GM19035 (cell line): ENCODE measurements around the gene TAT.
"Not testable (repeated sequence)": the region's sequence is repeated elsewhere in the genome, so short reads cannot be mapped to it uniquely, and the experiment has no call there.

ENCODE experiments used
- ATAC-seq: cut with Tn5 transposase; IDR thresholded peaks from one replicate; pipeline ENCODE4 v1.9.1; 2021; ENCODE audit not compliant: unreplicated experiment

Gene TAT

DNA sequence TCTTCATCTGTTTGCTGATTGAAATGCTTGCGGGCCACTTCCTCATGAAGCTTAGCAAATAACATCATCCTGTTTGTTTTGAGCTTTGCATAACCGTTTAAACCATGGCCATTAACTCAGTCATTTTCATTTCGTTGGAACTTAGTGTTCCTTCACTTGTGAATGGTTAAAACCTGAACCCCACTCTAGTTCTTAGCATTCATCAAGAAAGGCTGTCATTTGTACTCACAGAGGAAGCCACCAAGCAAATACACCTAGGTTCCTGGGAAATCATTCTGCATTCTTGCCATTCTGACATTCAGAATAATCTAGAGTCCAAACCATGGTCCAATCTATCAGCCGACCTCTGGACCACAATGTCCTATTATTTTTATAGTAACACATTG lies 8.4 kb upstream of the TAT start:
- no peak for ATAC-seq

DNA sequence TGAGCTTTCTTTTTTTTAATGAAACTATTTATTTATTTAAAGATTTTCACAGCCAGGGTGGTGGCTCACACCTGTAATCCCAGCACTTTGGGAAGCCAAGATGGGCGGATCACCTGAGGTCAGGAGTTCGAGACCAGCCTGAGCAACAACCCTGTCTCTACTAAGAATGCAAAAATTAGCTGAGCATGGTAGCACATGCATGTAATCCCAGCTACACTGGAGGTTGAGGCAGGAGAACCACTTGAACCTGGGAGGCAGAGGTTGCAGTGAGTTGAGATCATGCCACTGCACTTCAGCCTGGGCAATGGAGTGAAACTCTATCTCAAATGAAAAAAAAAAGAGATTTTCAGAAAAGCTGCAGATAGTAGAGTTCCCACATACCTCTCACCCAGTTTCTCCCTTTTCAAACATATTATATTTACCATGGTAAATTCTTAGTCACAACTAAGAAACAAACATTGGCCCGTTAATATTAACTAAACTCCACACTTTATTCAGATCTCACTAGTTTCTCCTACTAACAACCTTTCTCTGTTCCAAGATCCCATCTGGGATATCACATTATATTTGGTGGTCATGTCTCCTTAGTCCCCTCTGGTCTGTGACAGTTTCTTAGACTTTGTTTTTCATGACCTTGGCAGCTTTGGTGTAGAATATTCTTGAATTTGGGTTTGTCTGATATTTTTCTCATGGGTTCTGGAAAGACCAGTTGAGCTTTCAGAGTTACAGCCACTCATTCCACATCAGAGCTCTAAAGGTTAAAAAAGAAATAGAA lies 7.8 kb upstream of the TAT start:
- no peak for ATAC-seq

DNA sequence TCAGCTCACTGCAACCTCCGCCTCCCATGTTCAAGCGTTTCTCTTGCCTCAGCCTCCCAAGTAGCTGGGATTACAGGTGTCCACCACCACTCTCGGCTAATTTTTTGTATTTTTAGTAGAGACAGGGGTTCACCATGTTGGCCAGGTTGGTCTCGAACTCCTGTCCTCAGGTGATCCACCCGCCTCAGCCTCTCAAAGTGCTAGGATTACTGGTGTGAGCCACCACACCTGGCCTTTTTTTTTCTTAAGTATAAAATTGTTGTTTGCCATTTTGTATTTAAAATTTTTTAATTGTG lies 5.6 kb upstream of the TAT start:
- not testable (repeated sequence) for ATAC-seq

DNA sequence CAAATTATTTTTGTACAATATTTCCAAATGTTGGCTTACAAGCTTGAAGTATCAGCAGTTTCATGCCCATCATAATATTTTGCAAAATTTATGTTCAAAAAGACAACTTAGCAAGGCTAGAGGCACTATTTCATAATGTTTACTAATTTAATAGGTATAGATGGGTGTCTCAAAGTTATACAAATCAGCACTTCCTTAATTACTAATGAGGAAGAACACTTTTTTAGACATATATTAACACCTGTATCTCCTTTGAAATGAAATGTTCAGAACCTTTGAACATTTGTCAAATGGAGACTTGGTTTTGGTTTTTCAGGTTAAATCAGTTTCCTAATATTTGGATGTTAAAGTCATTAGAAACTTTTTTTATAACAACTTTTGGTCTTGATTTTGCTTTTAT lies 2.2 kb downstream of the TAT start:
- ATAC-seq: no peak

DNA sequence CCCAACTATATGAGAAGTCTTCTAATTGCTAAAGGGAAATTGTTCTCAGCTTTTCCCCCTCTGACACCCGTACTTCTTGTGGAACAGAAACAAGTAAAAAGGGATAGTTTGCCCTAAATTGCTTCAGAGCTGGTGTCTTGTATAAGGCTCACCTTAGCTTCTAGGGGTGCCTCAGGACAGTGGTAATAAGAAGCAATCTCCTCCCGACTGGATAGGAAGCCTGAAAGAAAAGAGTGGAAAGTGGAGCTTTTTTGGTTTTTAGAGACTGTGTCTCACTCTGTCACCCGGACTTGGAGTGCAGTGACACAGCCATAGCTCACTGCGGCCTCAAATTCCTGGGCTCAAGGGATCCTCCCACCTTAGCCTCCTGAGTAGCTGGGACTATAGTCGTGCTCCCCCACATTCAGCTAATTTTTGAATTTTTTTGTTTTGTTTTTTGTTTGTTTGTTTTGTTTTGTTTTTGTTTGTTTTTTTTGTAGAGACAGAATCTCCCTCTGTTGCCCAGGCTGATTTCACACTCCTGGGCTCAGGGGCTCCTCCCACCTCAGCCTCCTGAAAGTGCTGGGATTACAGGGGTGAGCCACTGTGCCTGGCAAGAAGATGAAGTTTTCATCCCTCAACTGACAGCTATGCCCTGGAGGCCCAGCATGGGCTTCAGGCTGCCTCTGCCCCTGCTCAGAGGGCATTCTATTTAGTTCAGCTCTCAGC lies 3.4 kb downstream of the TAT start:
- no peak for ATAC-seq

DNA sequence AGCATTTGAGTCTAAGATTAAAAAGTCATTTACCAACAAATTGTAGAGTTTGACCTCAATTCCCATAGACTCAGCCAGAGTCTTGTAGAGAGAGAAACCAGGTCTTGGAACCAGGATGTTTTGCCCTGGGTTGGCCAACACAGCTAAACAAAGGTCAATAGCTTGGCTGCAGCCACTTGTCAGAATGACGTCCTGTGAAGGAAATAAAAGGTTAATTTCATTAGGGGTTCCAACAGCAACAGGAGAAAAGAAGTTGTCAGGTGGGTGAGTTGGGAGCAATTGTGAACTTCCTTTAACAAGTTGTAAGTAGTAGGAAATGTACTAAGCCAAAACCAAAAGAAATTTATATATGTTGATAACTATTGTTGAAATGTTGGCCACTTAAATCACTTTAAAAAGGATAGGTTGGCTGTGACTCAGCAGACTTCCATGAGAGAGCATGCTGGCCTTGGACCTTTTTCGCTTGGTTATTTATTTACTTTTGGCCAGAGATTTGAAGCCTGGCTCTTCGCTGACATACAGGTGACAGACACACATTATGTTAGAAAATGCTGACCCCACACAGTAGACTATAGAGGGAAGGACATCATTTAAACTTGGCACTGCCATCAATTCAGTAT lies 4.3 kb downstream of the TAT start:
- no peak for ATAC-seq

DNA sequence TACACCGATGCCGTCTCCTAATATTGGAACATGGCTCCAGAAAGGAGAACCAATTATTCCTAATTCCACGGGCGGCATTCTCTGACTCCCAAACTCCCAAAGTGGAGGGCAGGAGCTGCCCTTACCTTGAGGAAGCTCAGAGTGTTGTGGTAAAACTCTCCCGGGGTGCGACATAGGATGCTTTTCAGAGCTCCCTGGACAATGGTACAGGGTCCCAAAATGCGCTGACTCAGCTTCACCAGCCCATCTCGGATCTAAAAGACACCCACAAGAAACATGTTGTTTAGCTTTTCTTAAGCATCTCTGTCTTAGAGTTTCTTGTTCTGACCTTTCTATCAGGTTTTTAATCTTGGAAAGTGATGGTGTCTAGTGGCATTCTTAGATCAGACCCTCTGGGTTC lies 6.7 kb downstream of the TAT start:
- ATAC-seq: no peak

DNA sequence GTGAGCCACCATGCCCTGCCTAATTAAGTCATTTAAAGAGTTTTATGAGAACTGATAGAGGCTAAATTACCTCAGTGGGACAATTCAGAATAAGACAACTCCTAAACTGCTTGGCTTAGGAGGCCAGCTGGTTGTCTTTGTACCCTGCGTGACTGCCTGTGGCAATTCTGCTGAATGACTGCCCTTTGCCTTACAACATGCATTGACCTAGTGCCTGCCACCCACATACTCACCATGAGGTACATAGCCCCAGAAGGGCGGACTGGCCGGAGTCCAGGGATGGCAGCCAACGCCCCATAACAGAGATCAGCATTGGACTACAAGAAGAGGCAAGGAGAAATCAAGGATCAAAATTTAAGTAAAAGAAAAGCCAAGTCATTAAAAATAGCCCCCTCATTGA lies 7.3 kb downstream of the TAT start:
- ATAC-seq: no peak

DNA sequence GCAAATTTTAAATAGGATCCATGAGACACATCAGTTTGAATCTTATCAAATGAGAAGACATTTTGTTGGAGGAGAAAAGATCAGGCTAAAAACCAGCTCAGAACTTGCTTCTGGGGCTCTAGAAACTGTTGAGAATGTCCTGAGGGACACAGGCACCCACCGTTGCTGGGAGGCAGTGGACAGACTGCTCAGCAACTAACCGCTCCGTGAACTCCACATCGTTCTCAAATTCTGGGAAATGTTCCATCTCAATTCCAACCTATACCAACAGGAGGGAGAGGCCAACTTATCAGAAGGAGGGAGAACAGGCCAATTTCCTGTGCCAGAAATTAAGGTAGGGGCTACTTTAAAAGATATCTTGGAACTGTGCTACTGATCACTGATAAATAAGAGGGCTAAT lies 8.3 kb downstream of the TAT start:
- no peak for ATAC-seq

DNA sequence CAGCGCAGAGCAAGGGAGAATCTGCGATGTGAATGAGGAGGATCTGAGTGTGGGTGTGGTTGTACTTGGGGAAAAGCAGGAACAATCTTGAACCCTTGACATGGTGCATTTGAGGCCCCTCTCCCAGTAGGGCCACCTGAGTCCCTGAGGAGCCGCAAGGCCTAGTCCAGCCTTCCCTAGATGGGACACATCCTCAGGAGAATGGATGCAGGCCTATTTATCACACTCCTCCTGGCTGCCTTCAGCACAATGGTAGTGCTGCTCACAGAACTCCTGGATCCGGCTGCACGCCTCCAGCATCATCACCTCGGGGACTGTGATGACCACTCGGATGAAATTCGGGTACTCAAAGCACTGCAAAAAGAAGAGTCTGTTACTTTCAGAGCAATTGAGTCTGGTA lies 9.0 kb downstream of the TAT start:
- no peak for ATAC-seq

DNA sequence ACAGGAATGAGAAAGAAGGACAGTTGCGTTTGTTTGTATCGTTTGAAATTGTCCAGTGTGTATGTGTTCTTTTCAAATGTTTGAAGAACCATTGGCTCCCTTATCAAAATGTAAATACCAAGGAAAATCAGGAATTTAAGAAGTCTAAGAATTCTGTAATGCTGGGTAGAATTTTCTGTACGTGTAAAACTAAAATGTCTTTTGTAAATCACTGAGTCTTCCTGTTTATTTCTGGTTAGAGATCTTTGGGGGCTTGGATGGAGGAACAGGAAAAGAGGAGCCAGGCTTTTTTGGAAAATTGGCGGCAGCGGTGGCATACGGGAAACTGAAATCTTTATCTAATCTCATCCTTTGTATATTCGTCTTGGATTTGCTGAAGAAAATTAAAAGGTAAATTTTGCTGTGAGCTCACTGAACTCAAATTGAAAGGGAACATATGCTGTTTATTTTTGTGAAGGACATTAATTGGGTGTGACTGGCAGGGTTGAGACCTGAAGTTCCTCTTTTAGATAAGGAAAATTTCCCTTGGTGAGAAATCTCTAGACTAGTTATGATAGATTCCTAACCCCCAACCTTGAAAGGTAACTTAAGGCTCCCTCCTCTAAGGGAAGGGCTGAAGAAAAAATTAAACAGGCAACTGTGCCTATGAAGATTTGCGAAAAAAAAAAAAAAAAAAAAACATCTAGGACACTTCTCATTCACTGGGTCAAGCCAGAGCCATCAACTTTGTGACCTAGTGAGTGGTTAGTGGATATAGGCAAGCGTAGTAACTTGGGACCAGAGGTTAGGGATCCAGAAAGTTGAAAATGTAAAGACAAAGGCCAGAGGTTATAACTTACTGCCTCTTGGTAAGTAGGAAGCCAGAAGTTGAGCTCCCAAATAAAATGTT lies 10.8 kb downstream of the TAT start:
- ATAC-seq: no peak

DNA sequence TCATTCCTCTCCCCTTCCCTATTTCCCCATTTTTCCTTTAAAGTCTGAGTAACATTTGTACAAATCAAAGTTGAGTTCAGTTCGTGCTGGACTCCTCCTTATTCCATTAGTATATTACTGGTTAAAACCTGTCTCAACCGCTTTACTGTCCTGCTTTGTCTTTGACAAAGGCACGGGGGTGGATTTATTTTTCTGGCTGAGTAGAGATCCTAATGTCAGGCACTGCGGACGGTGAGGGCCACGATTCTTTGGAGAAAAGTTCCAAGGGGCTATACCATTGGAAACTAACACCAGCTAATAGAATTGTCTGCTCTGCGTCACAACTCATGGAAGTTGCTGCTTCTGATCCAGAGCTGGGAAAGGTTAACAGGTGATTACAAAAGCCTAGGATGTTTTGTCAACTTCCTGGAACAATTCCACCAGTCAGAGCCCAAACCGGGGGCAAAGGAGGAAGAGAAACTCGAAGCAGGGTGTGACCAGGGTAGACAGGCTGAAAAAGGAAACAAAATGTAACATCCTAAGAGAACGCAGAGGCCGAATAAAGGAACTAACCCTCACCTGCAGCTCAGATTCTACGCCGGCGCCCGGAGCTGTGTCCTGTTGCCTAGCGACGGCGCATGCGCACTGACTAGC lies 12.4 kb downstream of the TAT start:
- ATAC-seq: peak; percentile 1

DNA sequence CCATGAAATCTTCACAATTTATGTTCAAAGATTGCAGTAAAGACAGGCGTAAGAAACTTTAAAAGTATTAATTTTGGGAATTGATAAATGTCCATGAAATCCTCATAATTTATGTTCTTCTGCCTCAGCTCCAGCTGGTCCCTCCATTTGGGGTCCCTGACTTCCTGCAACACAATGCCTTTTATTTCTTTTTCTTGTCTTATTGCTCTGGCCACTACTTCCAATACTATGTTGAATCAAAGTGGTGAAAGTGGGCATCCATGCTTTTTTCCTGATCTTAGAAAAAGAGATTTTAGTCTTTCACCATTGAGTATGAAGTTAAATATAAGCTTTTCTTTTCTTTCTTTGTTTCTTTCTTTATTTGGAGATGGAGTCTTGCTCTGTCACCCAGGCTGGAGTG lies 14.3 kb downstream of the TAT start:
- ATAC-seq: no peak

DNA sequence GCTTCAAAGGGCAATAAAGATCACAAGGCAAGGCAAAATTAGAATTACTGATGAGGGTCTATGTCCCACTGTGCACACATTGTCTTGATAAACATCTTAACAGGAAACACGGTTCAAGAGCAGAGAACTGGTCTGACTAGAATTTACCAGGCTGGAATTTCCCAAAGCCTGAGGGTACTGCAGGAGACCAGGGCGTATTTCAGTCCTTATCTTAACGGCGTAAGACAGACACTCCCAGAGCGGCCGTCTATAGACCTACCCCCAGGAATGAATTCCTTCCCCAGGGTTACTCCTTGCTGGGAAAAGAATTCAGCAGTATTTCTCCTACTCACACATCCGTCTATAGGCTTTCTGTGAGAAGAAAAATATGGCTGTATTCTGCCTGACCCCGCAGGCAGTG lies 15.0 kb downstream of the TAT start:
- not testable (repeated sequence) for ATAC-seq

DNA sequence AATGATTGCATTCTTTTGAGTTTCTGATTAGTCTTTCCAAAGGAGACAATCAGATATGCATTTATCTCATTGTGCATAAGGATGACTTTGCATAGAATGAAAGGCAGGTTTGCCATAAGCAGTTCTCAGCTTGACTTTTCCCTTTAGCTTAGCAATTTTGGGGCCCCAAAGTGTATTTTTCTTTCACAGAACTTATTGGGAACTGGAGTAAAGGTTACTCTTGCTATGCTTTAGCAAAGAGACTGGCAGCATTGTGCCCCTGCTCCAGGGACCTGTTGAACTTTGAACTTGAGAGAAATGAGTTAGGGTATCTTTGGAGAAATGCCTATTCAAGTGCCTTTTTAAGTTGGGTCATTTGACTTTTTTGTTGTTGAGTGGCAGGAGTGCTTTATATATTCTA lies 17.0 kb downstream of the TAT start:
- ATAC-seq: no peak

DNA sequence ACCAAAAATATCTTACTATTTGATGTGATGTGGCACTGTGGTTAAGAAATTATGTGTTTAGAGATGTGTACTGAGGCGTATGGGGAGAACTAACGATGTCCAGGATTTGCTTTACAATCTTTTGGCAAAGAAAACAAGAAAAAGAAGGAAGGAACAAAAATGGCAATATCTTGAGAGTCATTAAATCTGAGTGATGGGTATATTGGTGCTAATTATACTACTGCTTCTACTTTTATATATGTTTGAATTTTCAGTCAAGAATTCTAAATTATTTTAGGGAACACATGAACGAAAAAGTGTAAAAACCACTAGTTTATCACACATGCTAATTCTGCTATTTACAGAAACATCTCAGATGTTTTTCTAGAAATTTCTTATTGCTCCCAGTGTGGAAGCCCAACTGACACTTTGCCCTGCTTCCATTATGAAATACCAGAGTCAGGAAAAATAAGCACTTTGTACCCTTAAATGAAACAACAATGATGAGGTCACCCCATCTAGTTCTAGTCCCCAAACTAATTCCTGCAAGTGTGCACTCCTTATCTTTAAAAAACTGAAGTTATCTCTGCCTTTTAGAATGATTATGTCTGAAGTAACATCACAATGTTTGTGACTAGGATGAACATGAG lies 18.8 kb downstream of the TAT start:
- ATAC-seq: no peak

DNA sequence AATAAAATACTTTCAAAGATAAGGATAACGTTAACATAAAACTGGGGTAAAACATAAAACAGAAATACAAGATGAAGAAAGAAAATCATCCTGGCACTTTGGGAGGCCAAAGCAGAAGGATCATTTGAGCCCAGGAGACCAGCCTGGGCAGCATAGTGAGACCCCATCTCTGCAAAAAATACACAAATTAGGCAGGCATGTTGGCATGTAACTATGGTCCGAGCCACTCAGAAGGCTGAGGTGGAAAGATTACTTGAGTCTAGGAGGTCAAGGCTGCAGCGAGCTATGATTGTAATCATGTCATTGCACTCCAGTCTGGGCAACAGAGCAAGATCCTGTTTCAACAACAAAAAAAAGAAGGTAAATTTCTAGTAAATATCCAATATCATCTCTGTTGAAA lies 19.6 kb downstream of the TAT start:
- ATAC-seq: no peak

DNA sequence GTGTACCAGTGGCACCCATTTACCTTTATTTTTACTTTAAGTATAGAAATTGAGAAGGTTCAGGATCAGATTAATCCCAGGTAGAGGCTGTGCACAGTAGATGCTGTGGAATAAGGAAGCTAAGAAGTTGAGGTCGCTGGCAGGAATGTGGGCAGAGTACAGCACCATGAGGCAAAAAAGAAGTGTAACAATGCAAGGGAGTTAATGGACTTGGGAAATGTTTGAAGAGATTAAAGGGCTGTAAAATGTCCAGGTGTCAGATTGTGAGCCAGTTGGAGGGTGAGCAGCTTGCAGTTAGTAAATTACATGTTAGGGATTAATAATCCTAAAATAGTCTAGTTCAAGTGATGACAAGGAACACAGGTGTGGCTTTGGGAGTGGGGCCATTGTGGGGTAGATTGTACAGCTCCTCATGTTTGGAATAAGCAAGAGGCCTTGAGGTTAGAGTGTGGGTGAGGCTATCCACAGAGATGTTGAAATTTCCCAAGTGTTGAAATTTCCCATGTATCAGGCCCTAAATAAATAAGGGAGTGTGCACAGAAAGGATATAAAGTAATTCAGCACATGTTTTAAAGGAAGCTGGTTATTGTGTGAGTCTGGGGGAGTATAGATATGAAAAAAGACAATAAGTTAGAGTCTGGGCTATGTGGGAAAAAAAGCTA lies 21.5 kb downstream of the TAT start:
- ATAC-seq: no peak

DNA sequence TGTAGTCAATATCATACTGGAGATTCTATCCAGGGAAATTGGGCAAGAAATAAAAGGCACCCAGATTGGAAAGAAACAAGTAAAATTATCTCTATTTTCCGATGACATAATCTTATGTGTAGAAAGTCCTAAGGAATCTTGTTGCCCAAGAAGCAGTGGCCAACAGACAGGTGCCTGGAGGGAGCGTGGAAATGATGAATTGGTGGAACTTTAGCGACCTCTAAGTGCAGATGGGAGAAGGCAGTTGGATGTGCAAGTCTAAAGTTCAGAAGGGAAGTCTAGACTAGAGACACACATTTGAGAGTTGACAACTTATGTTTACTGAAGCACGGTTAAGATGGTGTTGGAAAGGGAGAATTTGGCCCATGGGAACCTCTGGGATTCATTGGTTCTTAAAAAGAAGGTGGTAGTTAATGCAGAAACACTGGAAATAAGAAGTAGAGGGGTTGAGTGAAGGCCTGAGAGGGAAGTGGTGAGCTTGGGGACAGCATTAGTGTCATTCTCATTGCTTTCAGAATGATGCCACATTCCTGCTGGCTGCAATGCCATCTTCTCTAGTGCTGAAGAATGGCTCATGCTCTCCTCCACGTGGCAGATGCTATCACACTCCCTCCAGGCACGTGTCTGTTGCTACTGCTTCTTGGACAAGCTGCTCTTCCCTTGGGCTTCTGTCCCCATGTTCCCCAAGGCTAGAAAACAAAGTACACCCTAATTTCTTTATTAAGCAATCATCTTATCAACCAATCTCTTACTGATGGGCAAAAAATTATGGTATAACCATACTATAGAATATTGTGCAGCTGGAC lies 24.0 kb downstream of the TAT start:
- ATAC-seq: no peak
